Stimulated activated CD4-positive, alpha-beta T cell treated with anti-CD3 and anti-CD28 coated beads, Interleukin-2, amount 100 ng/mL, for 48 hours (primary cell): ENCODE data around the gene C21orf58.
A peak's percentile ranks its signal among the peaks of the same experiment; 100 is the strongest.
"Not testable (repeated sequence)": the region's sequence is repeated elsewhere in the genome, so short reads cannot be mapped to it uniquely, and the experiment has no call there.

Experiments used
- DNase-seq, 2 donors: peaks; one replicate each; pipeline ENCODE4 v3.0.0-alpha.2; 2020

C21orf58 gene

DNA sequence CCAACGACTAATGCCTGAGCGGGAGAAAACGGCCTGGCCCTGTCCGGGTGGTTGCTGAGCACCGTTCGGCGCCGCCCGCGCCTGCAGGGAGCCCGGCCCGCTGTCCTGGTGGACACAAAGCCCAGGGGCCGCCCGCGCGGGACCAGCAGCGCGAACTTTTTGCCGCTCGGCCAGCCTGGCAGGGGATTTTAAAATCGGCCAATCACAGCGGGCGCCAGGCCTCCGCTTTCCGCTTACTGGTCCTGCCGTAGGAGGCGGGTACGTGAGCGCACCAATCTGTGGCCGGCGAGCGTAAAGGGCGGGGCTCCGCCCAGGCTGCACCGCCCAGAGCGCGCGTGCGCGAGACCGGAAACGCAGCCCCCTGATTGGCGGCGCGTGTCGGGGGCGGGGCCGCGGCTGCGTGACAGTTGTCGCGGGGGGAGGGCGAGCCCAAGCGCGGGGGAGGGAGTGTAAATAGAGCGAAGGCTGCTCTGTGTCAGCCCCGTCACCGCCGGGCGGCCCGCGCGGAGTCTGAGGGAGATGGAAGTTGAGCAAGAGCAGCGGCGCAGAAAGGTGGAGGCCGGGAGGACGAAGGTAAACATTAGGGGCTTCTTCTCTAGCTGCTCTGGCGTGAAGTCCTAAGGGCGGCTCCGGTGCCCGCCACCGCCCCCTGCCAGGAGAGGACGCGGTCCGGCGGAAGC is at the start of gene C21orf58, which contains the start of gene PCNT:
Gene C21orf58, minus strand, starts transcription at position 161 of the 680 bp plus-strand sequence. CDS start 1,132 bp downstream, outside the sequence.
Gene PCNT, plus strand, starts transcription at position 447 of the 680 bp plus-strand sequence. Its CDS starts 73 bp downstream, at position 520.
- peak; percentile 95 to 96 for DNase-seq

DNA sequence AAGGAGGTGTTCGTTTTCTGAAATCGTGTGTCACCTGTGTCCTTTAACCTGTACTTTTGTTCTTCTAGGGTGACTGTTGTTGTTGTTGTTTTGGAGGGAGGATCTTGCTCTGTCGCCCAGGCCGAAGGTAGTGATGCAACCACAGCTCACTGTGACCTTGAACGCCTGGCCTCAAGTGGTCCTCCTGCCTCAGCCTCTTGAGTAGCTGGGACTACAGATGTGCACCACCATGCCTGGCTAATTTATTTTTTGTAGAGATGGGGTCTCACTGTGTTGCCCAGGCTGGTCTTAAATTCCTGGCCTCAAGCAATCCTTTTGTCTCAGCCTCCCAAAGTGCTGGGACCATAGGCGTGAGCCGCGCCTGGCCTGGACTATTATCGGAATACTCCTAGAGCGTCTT is 49.3 kb upstream of the C21orf58 start:
- DNase-seq = not testable (repeated sequence)

DNA sequence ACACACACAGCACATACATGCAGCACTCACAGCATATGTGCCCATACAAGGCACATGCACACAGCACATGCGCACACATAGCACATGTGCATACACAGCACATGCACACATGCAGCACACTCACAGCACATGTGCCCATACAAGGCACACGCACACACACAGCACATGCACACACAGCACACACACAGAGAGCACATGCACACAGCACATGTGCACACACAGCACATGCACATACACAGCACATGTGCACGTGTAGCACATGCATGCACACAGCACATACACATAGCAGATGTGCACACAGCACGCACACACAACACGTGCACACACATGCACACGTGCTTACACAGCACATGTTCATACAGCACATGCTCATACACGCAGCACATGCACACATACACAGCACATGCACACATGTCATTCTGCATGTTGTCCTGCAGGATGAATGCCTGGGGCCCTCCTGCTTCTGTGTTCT is 48.4 kb upstream of the C21orf58 start:
- no peak for DNase-seq

DNA sequence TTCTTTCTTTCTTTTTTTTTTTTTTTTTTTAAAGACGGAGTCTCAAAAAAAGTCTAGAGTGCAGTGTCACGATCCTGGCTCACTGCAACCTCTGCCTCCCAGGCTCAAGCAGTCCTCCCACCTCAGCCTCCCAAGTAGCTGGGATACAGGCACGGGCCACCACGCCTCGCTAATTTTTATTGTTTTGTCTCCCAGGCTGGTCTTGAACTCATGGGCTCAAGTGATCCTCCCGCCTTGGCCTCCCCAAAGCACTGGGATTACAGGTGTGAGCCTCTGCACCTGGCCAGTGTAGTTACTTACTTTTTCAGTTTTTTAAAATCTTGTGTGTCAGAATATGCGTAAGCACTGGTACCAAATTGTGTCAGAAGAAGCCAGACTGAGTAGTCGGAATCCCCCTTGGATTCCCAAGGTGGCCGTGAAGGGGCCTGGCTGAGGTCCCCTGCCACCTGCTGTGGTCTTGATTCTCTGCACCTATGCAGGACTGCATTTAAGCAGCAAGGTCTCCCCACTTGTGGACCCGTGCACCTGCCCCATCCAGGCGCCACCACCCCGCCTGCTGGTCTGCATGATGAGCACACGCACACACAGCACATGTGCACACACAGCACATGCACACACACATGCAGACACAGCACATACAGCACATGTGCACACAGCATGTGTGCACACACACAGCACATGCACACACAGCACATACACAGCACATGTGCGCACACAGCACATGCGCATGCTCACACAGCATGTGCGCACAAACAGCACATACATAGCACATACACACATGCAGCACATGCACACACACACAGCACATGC is 47.7 kb upstream of the C21orf58 start:
- DNase-seq = no peak

DNA sequence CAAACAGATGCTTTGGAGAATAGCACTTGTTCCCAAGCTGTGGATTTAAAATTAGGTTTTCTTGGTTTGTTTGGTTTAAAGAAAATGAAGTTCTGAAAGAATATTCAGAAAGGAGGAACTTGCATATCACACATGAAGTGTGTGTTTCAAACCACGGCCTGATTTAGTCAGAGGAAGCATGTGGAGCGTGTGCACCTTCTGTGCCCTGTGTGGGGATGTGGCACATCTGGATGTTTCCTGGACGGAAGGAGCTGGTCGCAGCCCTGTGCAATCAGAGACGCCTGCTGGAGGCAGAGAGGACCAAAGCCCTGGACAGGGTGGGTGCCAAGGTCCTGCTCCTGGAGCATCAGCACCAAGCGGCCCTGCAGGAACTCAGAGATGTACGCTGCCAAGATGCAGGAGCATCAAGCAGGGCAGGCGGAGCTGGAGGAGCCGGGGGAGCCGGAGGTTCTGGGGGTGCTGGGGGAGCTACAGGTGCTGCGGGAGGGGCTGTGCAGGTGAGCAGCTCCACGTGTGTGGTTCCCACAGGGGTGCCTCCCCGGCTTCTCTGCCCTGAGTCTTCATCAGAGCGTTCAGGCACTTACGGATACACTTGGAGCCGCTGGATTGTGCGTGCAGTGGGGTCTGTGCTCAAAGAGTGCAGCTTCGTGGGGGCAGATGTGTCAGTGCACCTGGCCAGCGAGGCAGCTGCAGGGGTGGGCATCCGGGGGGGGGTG is 46.0 kb upstream of the C21orf58 start:
- no peak for DNase-seq

DNA sequence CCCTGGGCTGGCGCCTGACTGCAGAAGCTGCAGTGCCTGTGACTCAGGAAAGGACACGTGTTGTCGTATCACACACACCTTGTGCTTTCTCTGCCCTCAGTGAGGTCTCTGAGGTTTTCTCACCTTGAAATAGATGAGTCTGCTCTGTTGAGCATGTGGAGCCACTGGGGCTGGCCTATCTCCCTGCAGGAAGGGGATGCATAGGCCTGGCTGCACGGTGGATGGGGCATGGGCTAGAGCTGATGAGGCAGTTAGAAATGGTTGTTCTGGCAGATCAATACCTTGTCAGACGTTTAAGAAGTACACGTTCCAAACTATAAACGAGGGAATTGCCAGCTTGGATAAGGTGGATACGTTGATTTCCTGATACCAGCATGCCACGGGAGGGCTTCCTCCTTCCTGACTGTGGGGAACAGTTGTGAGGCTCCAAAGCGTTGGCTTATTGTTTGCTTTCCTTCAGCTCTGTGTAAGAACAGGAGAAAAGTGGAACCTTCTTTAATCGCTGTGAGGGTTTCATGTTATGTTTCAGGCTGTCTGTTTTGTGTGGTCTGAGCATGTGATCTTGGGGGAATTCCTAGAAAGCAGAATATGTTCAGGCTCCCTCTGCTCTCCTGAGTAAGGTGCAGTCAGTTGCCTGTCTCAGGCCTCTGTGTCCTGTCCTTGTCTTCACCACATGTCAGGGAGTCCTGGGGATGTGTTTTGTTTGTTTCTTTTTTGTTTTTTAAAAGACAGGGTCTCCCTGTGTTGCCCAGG is 45.0 kb upstream of the C21orf58 start:
- DNase-seq = peak in 1 of 2 donors; percentile 18

DNA sequence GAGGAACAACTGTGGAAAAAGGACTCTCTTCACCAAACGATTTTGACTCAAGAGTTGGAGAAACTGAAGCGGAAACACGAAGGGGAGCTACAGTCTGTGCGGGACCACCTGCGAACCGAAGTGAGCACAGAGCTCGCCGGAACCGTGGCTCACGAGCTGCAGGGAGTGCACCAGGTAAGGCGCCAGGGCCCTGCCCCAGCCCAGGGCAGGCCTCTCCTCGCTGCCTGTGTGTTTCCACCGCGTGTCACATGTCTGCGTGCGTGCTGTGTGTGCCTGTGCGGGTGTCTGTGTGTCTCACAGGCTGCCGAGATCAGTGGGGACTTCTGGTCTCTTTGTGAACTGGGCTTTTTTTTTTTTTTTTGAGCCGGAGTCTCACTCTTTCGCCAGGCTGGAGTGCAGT is 43.3 kb upstream of the C21orf58 start:
- no peak for DNase-seq

DNA sequence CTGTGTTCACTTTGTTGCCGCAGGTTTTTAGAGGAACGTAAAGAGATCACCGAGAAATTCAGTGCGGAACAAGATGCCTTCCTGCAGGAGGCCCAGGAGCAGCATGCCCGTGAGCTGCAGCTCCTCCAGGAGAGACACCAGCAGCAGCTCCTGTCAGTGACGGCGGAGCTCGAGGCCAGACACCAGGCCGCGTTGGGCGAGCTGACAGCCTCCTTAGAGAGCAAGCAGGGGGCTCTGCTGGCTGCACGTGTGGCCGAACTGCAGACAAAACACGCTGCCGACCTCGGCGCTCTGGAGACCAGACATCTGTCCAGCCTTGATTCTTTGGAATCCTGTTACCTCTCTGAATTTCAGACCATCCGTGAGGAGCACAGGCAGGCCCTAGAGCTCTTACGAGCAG is 42.9 kb upstream of the C21orf58 start:
- DNase-seq = no peak

DNA sequence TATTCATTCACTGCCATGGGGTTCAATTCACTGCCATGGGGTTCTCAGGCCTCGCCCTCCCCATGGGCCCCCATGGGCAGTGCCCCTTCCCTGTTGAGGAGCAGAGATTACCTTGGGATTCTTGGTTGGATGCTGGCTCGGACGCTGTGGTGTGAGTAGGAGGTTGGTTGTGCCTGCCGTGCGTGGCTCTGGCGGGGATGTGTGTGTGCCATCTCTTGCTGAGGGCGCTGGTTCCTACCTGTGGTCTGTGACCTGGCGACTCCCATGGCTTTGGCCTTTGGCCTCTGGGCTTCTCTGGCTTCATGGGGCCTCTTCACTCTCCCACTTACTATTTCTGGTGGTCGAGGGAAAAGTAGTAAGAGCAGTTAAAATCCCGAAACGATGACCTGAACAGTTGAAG is 42.4 kb upstream of the C21orf58 start:
- DNase-seq = no peak

DNA sequence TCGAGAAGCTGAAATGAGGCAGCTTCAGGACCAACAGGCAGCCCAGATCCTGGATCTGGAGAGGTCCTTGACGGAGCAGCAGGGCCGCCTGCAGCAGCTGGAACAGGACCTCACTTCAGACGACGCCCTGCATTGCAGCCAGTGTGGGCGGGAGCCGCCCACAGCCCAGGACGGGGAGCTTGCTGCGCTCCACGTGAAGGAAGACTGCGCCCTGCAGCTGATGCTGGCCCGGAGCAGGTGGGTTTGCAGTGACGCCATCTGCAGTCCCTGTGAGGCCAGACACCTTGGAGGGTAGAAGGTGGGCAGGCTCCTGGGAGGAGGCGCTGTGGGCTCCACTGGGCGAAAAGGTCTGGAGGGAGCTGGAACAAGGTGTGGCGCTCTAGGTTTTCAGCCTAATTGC is 40.0 kb upstream of the C21orf58 start:
- DNase-seq = no peak

DNA sequence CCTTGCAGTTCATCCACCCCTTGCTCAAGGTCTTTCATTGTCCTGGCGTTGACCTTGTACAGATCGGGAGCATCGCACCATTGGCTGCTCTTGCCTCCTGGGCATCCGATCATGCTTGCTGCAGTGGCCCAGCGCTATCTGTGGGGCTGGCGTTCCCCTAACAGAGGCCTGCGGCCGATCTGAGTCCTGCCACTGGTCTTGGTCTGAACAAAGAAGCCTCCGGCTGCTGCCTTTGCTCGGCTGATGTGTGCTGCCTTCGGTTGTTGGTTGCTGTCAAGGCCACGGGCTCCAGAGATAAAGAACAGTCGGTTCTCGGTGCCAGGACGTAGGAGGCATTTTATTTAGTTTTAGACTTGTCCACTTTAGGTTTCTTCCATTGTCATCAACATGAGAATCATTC is 39.3 kb upstream of the C21orf58 start:
- DNase-seq = no peak

DNA sequence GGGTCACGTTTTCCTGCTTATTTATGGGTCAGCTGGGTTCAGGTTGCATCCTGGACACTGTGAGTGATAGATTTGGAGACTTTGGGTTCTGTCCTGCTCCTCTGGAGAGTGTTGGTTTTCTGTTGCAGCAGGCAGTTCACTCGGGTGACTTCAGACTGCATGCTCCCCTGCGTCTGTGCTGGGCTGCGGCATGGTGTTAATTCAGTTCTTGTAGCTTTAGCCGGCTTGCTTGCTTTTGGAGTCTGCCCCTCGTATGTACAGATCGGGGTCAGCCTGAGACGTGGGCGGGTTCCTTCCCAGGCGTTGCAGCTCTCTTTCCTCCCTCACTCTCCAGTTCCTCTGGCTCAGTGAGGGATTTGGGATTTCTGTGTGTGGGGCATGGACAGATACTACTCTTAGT is 38.3 kb upstream of the C21orf58 start:
- DNase-seq = no peak

DNA sequence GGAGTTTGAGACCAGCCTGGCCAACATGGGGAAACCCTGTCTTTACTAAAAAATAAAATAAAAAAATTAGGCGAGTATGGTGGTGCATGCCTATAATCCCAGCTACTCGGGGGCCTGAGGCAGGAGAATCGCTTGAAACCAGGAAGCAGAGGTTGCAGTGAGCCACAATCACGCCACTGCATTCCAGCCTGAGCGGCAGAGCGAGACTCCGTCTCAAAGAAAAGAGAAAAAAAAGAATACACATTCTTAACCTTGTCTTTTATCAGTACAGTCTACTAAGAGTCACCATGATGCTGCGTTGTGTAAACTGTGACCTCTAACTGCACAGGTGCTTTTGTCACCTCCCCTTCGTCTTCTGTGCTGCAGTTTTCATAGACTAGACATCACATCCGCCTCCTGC is 37.5 kb upstream of the C21orf58 start:
- no peak for DNase-seq

DNA sequence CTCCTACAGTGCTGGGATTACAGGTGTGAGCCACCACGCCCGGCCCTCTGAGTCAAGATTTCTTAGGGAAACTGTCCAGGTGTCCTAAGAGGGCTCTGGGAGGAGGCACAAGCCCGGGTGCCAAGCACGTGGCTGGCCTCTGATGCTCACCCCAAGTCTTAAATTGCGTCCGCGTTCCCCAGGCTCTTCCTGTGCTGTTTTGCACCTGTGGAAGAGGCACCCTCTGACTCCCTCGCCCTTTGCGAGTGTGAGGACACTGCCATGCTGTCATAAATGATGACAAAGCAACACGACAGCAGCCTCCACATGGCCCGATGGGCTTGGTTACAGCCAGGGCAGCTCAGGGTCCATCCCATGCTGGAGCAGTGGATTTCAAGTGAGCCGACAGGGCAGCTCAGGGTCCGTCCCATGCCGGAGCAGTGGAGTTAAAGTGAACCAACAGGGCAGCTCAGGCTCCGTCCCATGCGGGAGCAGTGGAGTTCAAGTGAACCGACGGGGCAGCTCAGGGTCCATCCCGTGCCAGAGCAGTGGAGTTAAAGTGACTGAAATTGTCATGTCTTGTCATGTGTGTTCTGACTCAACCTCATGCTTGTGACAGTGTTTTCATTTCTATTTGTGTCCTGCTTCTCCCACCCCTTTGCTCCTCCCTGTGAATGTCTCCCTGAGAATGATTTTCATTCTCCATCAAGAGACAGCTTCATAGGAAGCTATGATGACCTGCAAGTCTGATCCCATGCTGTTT is 34.2 kb upstream of the C21orf58 start:
- DNase-seq = no peak

DNA sequence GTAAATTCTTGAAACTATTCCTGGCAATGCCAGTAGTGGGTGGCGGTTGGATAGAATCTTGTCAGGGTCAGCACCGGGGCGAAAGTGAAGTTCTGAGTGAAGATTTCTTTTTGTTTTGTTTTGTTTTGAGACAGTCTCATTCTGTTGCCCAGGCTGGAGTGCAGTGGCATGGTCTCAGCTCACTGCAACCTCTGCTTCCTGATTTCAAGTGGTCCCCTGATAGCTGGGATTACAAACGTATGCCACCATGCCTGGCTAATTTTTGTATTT is 33.6 kb upstream of the C21orf58 start:
- DNase-seq = no peak

DNA sequence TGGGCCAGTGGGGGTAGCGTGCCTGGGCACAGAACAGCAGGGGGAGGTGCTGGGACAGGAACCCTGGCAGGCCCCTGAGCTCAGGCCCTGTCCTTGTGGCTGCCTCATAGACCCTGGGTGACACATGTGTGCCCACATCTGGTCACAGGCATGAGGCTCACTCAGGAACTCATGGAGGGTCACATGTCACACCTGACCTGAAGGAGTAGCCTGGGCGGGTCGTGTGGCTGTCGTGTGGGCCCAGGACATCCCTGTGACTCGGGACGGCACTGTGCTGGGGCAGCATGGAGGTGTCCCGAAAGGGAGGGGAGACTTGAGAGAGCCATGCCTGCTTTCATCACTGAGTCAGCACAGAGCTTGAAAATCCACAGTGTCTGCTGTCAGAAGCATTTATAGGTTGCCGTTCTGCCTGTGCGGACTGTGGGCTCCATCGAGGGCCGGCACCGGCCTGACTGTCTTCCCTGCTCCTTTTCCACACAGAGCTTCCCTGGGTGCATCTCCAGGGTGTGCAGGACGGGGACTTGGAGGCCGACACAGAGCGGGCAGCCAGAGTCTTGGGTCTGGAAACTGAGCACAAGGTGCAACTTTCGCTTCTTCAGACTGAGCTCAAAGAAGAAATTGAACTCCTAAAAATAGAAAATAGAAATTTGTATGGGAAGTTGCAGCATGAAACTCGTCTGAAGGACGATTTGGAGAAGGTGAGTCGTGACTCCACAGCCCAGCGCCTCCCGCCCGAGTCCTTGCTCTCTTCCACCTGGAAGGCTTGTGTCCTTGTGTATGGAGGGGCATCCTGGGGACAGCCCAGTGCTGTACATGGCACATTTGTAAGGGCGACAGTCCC is 33.0 kb upstream of the C21orf58 start:
- no peak for DNase-seq

DNA sequence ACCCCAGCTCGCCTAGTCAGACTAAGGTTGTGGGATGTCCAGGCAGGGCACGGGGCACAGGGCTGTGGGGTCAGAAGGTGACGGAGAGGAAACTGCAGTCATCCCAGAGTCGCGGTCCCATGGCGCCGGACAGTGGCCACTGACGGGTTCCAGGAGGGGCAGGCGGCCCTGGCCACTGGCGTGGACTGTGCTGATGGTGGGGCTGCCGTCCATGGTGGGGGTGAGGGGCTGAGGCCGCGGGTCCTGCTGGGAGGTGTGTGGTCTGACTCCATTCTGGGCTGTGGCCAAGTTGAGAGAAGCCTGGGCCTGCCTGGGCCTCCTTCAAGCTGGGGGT is 32.3 kb upstream of the C21orf58 start:
- DNase-seq = no peak

DNA sequence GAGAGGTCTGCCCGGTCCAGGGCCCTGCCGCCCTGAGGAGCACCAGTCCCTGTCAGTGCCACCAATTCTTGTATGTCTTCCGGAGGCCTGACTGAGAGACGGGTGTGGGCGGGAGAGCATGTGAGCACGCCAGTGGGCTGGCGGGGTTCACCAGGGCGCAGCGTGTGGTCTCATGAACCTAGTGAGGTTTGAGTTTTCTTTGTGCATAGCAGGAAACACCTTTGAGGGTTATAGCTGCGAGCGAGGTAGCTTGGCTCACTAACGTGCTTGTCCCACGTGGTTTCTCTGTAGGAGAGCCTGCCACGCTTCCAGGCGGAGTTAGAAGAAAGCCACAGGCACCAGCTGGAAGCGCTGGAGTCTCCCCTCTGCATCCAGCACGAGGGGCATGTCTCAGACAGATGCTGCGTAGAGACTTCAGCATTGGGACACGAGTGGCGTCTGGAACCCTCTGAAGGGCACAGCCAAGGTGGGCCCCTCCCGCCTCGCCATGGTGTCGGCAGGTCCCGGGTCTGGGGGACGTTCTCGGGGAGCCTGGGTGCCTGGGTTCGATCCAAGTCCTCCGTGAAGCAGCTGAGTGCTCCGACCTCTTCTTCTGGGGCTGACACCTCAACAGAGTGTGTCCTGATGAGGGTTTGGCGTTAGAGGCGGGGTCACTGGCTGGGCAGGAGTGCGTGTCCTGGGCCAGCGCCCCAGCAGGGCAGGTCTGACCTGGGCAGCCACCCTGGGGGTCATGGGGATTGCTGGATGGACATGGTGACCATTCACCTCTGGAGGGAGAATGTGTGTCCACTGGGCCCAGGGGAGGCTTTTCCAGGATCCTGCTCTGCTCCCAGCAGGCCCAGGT is 31.7 kb upstream of the C21orf58 start:
- DNase-seq = no peak

DNA sequence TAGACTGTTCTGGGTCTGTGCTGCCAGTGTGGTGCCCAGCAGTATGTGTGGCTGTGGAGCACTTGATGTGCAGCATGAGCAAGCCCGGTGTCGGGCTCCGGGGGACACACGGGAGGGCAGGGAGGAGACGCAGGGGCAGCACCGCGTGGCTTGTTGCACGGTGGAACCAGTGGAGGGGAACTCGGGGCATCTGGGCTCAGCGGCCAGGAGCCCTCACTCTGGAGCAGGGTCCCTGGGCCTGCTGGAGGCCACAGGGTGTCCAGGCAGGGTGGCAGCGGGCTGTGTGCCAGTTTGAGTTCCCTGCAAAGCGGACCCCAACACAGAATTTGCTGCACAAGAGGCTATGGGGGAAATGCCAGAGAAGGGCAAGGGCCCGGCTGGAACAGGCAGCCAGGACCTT is 30.8 kb upstream of the C21orf58 start:
- DNase-seq = no peak

DNA sequence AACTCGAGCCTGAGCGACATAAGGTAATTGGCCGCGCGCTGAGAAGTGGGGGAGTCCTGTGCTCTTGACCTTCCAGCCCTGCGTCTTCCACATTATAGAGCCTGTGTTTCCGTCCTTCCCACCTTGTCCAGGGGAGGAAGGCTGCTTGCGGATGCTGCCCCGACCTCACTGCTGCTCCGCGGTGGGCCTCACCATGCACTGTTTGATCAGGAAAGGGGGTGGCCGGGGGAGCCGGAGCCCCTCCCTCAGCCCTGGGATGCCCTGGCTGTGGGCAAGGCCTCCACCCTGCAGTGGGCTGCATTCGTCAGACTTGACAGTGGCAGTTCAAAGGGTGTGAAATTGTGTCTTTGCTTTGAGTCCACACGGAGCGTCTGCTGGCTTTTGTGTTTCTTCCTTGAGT is 30.4 kb upstream of the C21orf58 start:
- DNase-seq = no peak

DNA sequence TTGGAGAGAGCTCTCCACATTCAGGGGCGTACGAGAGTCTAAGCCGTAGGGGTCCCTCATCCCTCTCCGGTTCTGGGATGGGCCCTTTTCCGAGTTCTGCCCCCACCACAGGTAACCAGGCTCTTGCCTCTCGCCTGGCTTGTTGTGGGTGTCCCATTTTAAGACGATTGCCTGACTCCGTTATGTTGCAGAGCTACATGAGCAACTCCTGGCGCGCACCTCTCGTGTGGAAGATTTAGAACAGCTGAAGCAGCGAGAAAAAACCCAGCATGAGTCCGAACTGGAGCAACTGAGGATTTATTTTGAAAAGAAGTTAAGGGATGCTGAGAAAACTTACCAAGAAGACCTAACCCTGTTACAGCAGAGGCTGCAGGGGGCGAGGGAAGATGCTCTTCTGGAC is 29.2 kb upstream of the C21orf58 start:
- DNase-seq = no peak
